K562 (cell line): ENCODE data around the gene HPN. TPM values are rescaled to one million over a fixed set of nuclear protein-coding genes. Genes with fewer than 3 reads are reported as not detected.

ENCODE experiments used
- BHLHE40 ChIP-seq: IDR thresholded peaks from 2 replicates; pipeline ENCODE4 v1.6.1; 2011; ENCODE audit warnings: low read length, improper control_type of control experiment
- ERF ChIP-seq: fragments of 450-650 bp; formaldehyde crosslinking; IDR thresholded peaks from 2 replicates; pipeline ENCODE4 v1.4.0; 2020; ENCODE audit warnings: mild to moderate bottlenecking, mixed read lengths
- GABPA ChIP-seq: fragments of 200-800 bp; sonication (Bioruptor generic); conservative IDR thresholded peaks from 2 replicates; pipeline ENCODE4 v1.6.1; 2016; ENCODE audit warnings: low read depth, missing genetic modification characterization, missing compliant biosample characterization
- SIN3B ChIP-seq: fragments of 450-650 bp; IDR thresholded peaks from 2 replicates; pipeline ENCODE4 v1.6.1; 2017; ENCODE audit warnings: low read depth, mild to moderate bottlenecking, moderate library complexity
- SIX5 ChIP-seq, 2 experiments: IDR thresholded peaks; 2 replicates each; pipeline ENCODE4 v1.6.1; 2011; ENCODE audit warnings: low read length in 2 of 2, borderline replicate concordance in 1 of 2, low read depth in 1 of 2, mild to moderate bottlenecking in 1 of 2, moderate library complexity in 1 of 2; ENCODE audit not compliant: insufficient read depth in 1 of 2
- SUPT5H ChIP-seq: fragments of 450-650 bp; IDR thresholded peaks from 2 replicates; pipeline ENCODE4 v1.6.1; 2016
- ZNF121 ChIP-seq: sonication (generic); formaldehyde crosslinking; conservative IDR thresholded peaks from 2 replicates; pipeline ENCODE4 v1.8.0; 2022; ENCODE audit warnings: missing genetic modification reagents
- ZNF175 ChIP-seq: fragments of 200-800 bp; sonication (Bioruptor generic); IDR thresholded peaks from 2 replicates; pipeline ENCODE4 v1.6.1; 2016; ENCODE audit warnings: low read depth, mild to moderate bottlenecking, missing genetic modification characterization, missing compliant biosample characterization
- ZNF586 ChIP-seq: fragments of 450-650 bp; formaldehyde crosslinking; conservative IDR thresholded peaks from 2 replicates; pipeline ENCODE4 v1.4.0; 2020; ENCODE audit warnings: mild to moderate bottlenecking, moderate library complexity
- polyA plus RNA-seq, 8 experiments: library from polyadenylated mRNA; depleted of rRNA in 4 of 8; stranded (reverse) in 5 of 8; unstranded in 3 of 8; fragments of >200 nt; fragmentation: Nextera tagmentation in 2 of 8; fragmentation: Illumina TruSeq in 1 of 8; extraction: Ambion mirVana in 2 of 8; extraction: Trizol in 1 of 8; gene quantifications; 2 replicates each; pipeline versions ENCODE4 v1.2.1 to v1.2.3, GENCODE V29; 2011 to 2014; ENCODE audit warnings: inconsistent platforms in 1 of 8, missing spikeins in 1 of 8
- total RNA-seq, 7 experiments: library from RNA; depleted of rRNA in 6 of 7; stranded (reverse); fragments of >200 nt in 6 of 7; fragmentation: Illumina TruSeq in 2 of 7; extraction: Trizol in 2 of 7; gene quantifications; 2 replicates each; pipeline versions ENCODE4 v1.2.1 to v1.2.3, GENCODE V29; 2011 to 2021; ENCODE audit warnings: low replicate concordance in 1 of 7
- TF ChIP-seq, protein P1 (sequence below): sonication (generic); formaldehyde crosslinking; IDR thresholded peaks from 2 replicates; pipeline ENCODE4 v1.9.0; 2022; ENCODE audit warnings: mild to moderate bottlenecking, missing genetic modification reagents
- TF ChIP-seq, protein P2 (sequence below): sonication (generic); formaldehyde crosslinking; IDR thresholded peaks from 2 replicates; pipeline ENCODE4 v1.8.0; 2023; ENCODE audit warnings: mild to moderate bottlenecking, missing genetic modification reagents
- TF ChIP-seq, protein P3 (sequence below): IDR thresholded peaks from 2 replicates; pipeline ENCODE4 v1.6.1; 2012; ENCODE audit warnings: low read depth, low read length, improper control_type of control experiment, borderline replicate concordance
- TF ChIP-seq, protein P4 (sequence below): sonication (generic); formaldehyde crosslinking; IDR thresholded peaks from 2 replicates; pipeline ENCODE4 v1.8.0; 2022; ENCODE audit warnings: mild to moderate bottlenecking, missing genetic modification reagents
- TF ChIP-seq, protein P5 (sequence below), 2 experiments: IDR thresholded peaks in 1 of 2; conservative IDR thresholded peaks in 1 of 2; 2 replicates each; pipeline ENCODE4 v1.6.1; 2016; ENCODE audit warnings: low read depth in 2 of 2, mild to moderate bottlenecking in 1 of 2, missing compliant biosample characterization in 1 of 2, missing genetic modification characterization in 1 of 2, moderate library complexity in 1 of 2
- TF ChIP-seq, protein P6 (sequence below): sonication (generic); formaldehyde crosslinking; IDR thresholded peaks from 2 replicates; pipeline ENCODE4 v1.8.0; 2022; ENCODE audit warnings: mild to moderate bottlenecking, low read depth, missing genetic modification reagents

HPN gene
- total and polyA plus RNA-seq, 9 of the 15 experiments (the other 6 are each of a cell fraction or from before 2014, with no cell fraction given), result 0.10 to 0.20 TPM; not detected in 7

DNA sequence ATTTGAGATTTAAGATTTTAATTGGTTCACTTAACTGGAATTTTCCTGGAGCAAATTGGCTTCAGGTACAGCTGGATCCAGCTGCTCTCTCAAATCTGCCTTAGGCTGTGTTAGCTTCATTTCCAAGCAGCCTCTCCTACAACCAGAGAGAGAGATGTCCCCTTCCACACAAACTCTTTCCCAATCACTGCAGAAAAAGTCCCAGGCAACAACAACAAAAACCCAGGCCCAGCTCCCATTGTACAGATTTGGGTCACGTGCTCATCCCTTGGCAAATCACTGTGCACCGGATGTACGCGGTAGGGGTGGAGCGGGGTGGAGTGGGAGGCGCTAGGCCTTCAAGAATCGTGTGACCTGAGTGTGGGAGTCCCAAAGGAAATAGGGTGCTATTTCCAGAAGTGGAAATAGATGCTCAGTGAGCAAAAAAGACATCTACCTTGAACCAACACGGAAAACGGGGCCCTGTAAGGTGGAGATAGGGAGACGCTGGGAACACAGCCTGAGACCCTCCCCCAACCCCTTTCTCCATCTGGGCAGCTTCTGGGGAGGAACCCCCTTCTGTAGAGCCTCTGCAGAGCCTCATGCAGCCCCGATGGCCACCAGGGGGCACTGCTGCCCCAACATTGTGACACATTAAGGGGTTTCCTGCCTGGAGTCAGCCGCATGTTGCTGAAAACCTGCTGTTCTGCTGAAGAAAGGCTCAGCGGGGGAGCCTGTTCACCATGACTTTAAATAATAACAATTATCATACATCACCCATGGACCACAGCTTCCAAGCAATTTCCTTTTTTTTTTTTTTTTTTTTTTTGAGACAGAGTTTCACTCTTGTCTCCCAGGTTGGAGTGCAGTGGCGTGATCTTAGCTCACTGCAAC is 25.4 kb downstream of the HPN start (continued):
- TF ChIP-seq, protein P1, sequence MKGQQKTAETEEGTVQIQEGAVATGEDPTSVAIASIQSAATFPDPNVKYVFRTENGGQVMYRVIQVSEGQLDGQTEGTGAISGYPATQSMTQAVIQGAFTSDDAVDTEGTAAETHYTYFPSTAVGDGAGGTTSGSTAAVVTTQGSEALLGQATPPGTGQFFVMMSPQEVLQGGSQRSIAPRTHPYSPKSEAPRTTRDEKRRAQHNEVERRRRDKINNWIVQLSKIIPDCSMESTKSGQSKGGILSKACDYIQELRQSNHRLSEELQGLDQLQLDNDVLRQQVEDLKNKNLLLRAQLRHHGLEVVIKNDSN (CRISPR knock-in tag), result peak; percentile 92
- TF ChIP-seq BHLHE40 (peak; percentile 45), GABPA (tag) (0 out of 2 replicates have a peak, but pooled peaks have one; percentile 40), SUPT5H (no peak), ZNF586 (CRISPR knock-in tag) (no peak), SIN3B (0 out of 2 replicates have a peak, but pooled peaks have one; percentile 54), SIX5 (IDR thresholded peaks at IDR 0.05; ENCODE audit: borderline replicate concordance in 1 of 2, insufficient read depth in 1 of 2, low read depth in 1 of 2, low read length in 2 of 2) (no peak), ZNF175 (CRISPR knock-in tag) (no peak), ZNF121 (CRISPR knock-in tag) (no peak), ERF (CRISPR knock-in tag) (no peak)
- TF ChIP-seq, protein P2, sequence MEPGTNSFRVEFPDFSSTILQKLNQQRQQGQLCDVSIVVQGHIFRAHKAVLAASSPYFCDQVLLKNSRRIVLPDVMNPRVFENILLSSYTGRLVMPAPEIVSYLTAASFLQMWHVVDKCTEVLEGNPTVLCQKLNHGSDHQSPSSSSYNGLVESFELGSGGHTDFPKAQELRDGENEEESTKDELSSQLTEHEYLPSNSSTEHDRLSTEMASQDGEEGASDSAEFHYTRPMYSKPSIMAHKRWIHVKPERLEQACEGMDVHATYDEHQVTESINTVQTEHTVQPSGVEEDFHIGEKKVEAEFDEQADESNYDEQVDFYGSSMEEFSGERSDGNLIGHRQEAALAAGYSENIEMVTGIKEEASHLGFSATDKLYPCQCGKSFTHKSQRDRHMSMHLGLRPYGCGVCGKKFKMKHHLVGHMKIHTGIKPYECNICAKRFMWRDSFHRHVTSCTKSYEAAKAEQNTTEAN (CRISPR knock-in tag), result no peak
- TF ChIP-seq, protein P3, sequence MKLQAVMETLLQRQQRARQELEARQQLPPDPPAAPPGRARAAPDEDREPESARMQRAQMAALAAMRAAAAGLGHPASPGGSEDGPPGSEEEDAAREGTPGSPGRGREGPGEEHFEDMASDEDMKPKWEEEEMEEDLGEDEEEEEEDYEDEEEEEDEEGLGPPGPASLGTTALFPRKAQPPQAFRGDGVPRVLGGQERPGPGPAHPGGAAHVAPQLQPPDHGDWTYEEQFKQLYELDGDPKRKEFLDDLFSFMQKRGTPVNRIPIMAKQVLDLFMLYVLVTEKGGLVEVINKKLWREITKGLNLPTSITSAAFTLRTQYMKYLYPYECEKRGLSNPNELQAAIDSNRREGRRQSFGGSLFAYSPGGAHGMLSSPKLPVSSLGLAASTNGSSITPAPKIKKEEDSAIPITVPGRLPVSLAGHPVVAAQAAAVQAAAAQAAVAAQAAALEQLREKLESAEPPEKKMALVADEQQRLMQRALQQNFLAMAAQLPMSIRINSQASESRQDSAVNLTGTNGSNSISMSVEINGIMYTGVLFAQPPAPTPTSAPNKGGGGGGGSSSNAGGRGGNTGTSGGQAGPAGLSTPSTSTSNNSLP, result no peak
- TF ChIP-seq, protein P4, sequence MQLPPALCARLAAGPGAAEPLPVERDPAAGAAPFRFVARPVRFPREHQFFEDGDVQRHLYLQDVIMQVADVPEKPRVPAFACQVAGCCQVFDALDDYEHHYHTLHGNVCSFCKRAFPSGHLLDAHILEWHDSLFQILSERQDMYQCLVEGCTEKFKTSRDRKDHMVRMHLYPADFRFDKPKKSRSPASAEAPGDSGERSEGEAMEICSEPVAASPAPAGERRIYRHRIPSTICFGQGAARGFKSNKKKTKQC, result no peak
- TF ChIP-seq, protein P5, sequence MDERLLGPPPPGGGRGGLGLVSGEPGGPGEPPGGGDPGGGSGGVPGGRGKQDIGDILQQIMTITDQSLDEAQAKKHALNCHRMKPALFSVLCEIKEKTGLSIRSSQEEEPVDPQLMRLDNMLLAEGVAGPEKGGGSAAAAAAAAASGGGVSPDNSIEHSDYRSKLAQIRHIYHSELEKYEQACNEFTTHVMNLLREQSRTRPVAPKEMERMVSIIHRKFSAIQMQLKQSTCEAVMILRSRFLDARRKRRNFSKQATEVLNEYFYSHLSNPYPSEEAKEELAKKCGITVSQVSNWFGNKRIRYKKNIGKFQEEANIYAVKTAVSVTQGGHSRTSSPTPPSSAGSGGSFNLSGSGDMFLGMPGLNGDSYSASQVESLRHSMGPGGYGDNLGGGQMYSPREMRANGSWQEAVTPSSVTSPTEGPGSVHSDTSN (CRISPR knock-in tag; IDR thresholded peaks at IDR 0.05; ENCODE audit: low read depth), result no peak
- TF ChIP-seq, protein P5 (tag; conservative IDR thresholded peaks at IDR 0.05; ENCODE audit: low read depth), result no peak
- TF ChIP-seq, protein P6, sequence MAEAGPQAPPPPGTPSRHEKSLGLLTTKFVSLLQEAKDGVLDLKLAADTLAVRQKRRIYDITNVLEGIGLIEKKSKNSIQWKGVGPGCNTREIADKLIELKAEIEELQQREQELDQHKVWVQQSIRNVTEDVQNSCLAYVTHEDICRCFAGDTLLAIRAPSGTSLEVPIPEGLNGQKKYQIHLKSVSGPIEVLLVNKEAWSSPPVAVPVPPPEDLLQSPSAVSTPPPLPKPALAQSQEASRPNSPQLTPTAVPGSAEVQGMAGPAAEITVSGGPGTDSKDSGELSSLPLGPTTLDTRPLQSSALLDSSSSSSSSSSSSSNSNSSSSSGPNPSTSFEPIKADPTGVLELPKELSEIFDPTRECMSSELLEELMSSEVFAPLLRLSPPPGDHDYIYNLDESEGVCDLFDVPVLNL (CRISPR knock-in tag), result no peak
